Adrenal gland (tissue), 12 donors: ENCODE measurements around the gene INO80E. TPM values are rescaled to one million over a fixed set of nuclear protein-coding genes. Genes with fewer than 3 reads are reported as not detected.

Experiments used
- DNase-seq, 7 donors: peaks; one replicate each; pipeline ENCODE4 v3.0.0-alpha.2; 2019 to 2020
- H3K27ac ChIP-seq, 5 donors: fragments of 200-600 bp; sonication (generic) in 4 of 5; 1 replicate in 3 of 5; 2 replicates in 2 of 5; pipeline versions ENCODE4 v1.5.1 to v1.8.0; 2016 to 2020; ENCODE audit warnings: mild to moderate bottlenecking in 1 of 5
- H3K27me3 ChIP-seq: fragments of 200-600 bp; 2 replicates; pipeline ENCODE4 v1.8.0; 2021
- H3K36me3 ChIP-seq, 2 donors: fragments of 200-600 bp; replicated peaks in 1 of 2; 1 replicate in 1 of 2; 2 replicates in 1 of 2; pipeline versions ENCODE4 v1.5.1 to v1.8.0; 2018 to 2022
- H3K4me1 ChIP-seq, 2 donors: fragments of 200-600 bp; replicated peaks in 1 of 2; 1 replicate in 1 of 2; 2 replicates in 1 of 2; pipeline versions ENCODE4 v1.5.1 to v1.8.0; 2018 to 2021
- H3K4me3 ChIP-seq, 4 donors: fragments of 200-600 bp; sonication (generic) in 3 of 4; one replicate each; pipeline ENCODE4 v1.5.1; 2016 to 2018
- H3K9me3 ChIP-seq, 3 donors: fragments of 200-600 bp; sonication (generic) in 1 of 3; replicated peaks in 1 of 3; 1 replicate in 2 of 3; 2 replicates in 1 of 3; pipeline versions ENCODE4 v1.5.1 to v1.8.0; 2016 to 2021
- POLR2A ChIP-seq, 2 donors: fragments of 450-650 bp; IDR thresholded peaks; one replicate each; pipeline ENCODE4 v1.6.1; 2017; ENCODE audit warnings: antibody characterized with exemption in 2 of 2, mild to moderate bottlenecking in 2 of 2, moderate library complexity in 1 of 2
- WGBS, 4 donors: extraction: QIAGEN DNeasy Blood & Tissue Kit in 2 of 4; methylation state at CpG; one replicate each; pipeline versions ENCODE4 v1.1.5 to v1.1.7; 2013 to 2017; 5-methylcytosine and 5-hydroxymethylcytosine counted together
- intact Hi-C, 2 donors: fragments of 100-400 bp; cut with DNase I; formaldehyde crosslinking; loops; one replicate each; pipeline versions ENCODE4 v1.14.1 to v1.15.0; 2022 to 2023
- polyA plus RNA-seq, 3 donors: library from polyadenylated mRNA; stranded (reverse); fragments of 200-250 nt in 2 of 3; fragments of 350-450 nt in 1 of 3; fragmentation: Illumina TruSeq in 1 of 3; extraction: RNeasy Lipid Tissue Mini Kit (QIAGEN cat#74804) in 1 of 3; gene quantifications; one replicate each; pipeline ENCODE4 v1.2.3, GENCODE V29; 2013 to 2014
- total RNA-seq, 9 donors: library from RNA; depleted of rRNA in 4 of 9; stranded (reverse); fragments of >200 nt in 4 of 9; fragments of 120-200 nt in 1 of 9; fragmentation: NEBNext Ultra II Directional in 1 of 9; extraction: Animal tissue kit (Norgen Biotek cat#: 25700) in 1 of 9; gene quantifications; one replicate each; pipeline versions ENCODE4 v1.1.0 to v1.2.4, GENCODE V29; 2013 to 2023
- TF ChIP-seq, protein P1 (sequence below), 6 experiments: fragments of 450-650 bp in 4 of 6; fragments of 200-600 bp in 2 of 6; sonication (generic) in 1 of 6; IDR thresholded peaks; 1 replicate in 5 of 6; 2 replicates in 1 of 6; pipeline versions ENCODE4 v1.5.1 to v1.8.0; 2016 to 2021; ENCODE audit warnings: antibody characterized with exemption in 6 of 6, mild to moderate bottlenecking in 2 of 6, moderate library complexity in 1 of 6
- donor health status: healthy with polysubstance abuse.
- donor health status: Bipolar disorder and iron deficiency.
- donor health status: DM: yes; HTN: yes; CAD: no.
- donor health status: DM: no; HTN: no; CAD: no.
- donor health status: DM: no; HTN: no; CAD: no.
- donor health status: DM: yes; HTN: yes; CAD: no.

INO80E gene
- total and polyA plus RNA-seq, 12 donors = 31.8 to 362 (median 73.4) TPM

DNA sequence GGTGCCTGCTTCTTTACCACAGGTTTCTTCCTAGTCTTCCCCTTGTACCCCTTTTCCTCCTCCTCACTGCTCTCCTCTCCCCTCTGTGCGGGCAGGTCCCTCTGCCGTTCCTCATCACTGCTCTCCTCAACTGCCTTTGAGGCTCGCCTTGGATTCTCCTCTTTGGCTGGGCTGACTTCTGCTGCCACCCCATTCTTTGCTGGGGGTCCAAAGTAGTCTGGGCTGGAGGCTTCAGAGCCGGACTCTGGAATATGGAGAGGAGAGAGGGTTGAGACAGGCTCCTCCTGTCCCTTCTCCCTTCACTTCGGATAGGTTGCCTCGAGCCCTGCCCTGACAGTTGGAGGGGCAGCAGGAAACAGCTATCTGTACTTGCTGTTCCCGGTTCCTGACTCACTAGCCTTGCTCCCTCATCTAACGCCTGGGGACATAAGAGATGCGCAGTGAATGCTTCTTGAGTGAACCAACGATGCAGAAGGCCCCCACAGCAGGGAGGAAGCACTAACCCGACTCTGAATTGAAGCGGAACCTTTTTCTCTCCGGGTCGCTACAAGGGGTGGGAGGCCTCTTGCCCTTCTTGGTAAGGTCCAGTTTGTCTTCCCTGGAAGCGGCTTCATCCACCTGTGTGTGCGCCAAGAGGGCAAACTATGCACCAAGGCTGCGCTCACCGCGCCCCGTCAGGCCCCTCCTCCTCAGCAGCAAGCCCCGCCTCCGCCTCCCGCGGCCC lies 1.3 kb upstream of the INO80E start:
- Histone ChIP-seq H3K9me3 (no peaks in the 10 kb centered on the region), H3K4me1 (peaks cover 17 to 24% of the 10 kb centered on the region in 2 donors), H3K27me3 (no peaks in the 10 kb centered on the region), H3K4me3 (peak overlapping the region in 3 of 4 donors; percentile 44 to 83 (median 58)), H3K36me3 (peaks cover 0 to 38% of the 10 kb centered on the region in 2 donors), H3K27ac (peak overlapping the region in 4 of 5 donors; percentile 84 to 97 (median 96))
- TF ChIP-seq POLR2A (IDR thresholded peaks at IDR 0.05) = no peak
- TF ChIP-seq, protein P1, sequence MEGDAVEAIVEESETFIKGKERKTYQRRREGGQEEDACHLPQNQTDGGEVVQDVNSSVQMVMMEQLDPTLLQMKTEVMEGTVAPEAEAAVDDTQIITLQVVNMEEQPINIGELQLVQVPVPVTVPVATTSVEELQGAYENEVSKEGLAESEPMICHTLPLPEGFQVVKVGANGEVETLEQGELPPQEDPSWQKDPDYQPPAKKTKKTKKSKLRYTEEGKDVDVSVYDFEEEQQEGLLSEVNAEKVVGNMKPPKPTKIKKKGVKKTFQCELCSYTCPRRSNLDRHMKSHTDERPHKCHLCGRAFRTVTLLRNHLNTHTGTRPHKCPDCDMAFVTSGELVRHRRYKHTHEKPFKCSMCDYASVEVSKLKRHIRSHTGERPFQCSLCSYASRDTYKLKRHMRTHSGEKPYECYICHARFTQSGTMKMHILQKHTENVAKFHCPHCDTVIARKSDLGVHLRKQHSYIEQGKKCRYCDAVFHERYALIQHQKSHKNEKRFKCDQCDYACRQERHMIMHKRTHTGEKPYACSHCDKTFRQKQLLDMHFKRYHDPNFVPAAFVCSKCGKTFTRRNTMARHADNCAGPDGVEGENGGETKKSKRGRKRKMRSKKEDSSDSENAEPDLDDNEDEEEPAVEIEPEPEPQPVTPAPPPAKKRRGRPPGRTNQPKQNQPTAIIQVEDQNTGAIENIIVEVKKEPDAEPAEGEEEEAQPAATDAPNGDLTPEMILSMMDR (IDR thresholded peaks at IDR 0.05) = no peak
- DNase-seq = peak in 4 of 7 donors; percentile 27 to 63 (median 54)
- intact Hi-C loops = loop anchor here in 1 of 2 donors (10.0 kb wide), 1 partner anchor 70 kb away; the partner anchor contains the start of gene KCTD13
- WGBS, 4 donors = 14 to 22% (median 15%) methylated on average over 15 to 24 of the region's 24 CpGs

DNA sequence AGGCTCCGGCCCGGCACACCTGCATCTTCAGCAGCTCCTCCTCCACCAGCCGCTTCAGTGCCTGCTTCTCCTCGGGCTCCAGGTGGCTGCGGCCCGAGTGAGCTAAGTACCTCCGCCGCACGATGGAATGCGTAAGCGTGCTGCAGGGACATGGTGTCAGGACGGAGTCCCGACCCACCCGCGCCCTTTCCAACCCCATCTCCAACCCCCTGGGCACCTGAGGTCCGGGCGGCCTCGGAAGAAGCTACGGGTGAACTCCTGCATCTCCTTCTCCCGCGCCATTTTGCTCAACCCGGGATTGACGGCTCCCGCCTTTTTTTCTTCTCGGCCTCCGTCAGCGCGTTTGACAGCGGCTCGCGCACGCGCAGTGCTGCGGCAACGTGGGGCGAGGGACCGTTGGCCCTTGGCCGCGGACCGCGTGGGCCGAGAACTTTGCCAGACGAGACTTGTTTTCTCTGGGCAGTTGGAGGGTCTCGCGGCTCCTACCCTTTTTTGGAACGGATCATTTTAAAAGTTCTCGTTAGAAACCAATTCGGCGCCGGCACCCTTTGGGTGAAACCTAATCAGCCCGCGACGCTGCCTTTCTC lies 624 bp upstream of the INO80E start, which contains the start of gene HIRIP3:
Gene HIRIP3 (minus strand): TSS at position 294 of the 587 bp plus-strand sequence. CDS start 12 bp downstream, at position 282.
- Histone ChIP-seq H3K4me1 (peaks cover 17 to 24% of the 10 kb centered on the region in 2 donors), H3K27ac (peak within 1 kb of the TSS; percentile 82 to 97 (median 94)), H3K4me3 (peak within 1 kb of the TSS; percentile 30 to 83 (median 51)), H3K36me3 (peaks cover 0 to 32% of the 10 kb centered on the region in 2 donors), H3K27me3 (no peaks in the 10 kb centered on the region), H3K9me3 (no peaks in the 10 kb centered on the region)
- DNase-seq = peak; percentile 82 to 93 (median 90)
- intact Hi-C loops = loop anchor here in 1 of 2 donors (10.0 kb wide), 1 partner anchor 71 kb away; the partner anchor contains the start of gene KCTD13
- TF ChIP-seq POLR2A (IDR thresholded peaks at IDR 0.05) = no peak
- TF ChIP-seq, protein P1 (IDR thresholded peaks at IDR 0.05) = no peak
- WGBS, 4 donors = 0 to 1% (median 0%) methylated on average over 29 to 53 of the region's 53 CpGs

DNA sequence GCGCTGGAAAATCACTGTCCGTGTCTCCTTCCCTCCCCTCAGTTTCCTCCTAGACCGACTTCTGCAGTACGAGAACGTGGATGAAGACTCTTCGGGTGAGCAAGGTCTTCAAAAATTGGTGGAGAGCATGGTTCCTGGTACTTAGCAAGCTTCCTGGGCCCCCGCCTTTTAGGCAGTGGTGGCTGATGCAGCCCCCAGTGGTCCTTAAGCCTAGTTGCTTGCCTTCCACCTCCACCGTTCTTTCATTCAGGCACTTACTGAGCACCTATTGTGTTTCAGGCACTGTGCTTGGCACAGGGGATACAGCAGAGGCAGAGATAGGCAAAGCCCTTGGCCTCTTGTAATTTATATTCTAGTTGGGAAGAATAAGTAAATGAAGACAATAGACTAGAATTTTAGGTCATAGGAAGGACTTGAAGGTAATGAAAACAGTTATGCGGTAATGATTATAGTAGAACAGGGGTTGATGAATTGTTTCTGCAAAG lies 767 bp downstream of the INO80E start:
- TF ChIP-seq, protein P1 (IDR thresholded peaks at IDR 0.05) = no peak
- TF ChIP-seq POLR2A (IDR thresholded peaks at IDR 0.05) = no peak
- H3K9me3 ChIP-seq = no peaks in the 10 kb centered on the region
- no peak overlapping the region for H3K27ac ChIP-seq
- WGBS, 4 donors = 20 to 26% (median 22%) methylated on average over 8 to 9 of the region's 9 CpGs
- no peak for DNase-seq
- H3K27me3 ChIP-seq = no peaks in the 10 kb centered on the region
- peaks cover 17 to 24% of the 10 kb centered on the region in 2 donors for H3K4me1 ChIP-seq
- H3K36me3 ChIP-seq = peaks cover 0 to 22% of the 10 kb centered on the region in 2 donors
- intact Hi-C loops = loop anchor here in 1 of 2 donors (10.0 kb wide), 1 partner anchor 72 kb away; the partner anchor contains the start of gene KCTD13
- H3K4me3 ChIP-seq = peak overlapping the region in 3 of 4 donors; percentile 44 to 83 (median 58)

DNA sequence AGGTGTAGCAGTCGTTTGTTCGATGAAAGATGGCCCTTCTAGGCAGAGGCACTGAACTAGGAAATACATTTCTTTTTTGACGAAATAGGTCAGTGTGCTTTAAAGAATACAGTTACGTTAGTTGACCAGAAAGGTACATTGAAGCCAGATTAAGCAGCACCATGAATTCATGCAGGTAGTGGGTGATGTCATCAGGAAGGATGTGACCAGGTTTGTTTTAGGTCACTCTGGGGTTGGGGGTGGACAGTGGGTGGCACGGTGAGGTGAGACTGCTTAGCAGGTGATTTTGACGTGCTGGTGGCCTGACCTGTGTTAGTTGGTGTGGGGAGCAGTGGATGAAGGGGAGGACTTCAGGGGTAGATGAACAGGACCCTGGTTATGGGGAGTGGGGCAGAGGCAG lies 3.6 kb downstream of the INO80E start:
- intact Hi-C loops = loop anchor here in 1 of 2 donors (5.0 to 10.0 kb wide), 2 partner anchors 75 to 127 kb away; partner anchors contain the start of gene KCTD13
- no peak overlapping the region for H3K4me3 ChIP-seq
- TF ChIP-seq, protein P1 (IDR thresholded peaks at IDR 0.05) = no peak
- no peak for TF ChIP-seq POLR2A (IDR thresholded peaks at IDR 0.05)
- H3K27ac ChIP-seq = no peak overlapping the region
- peaks cover 0 to 5% of the 10 kb centered on the region in 2 donors for H3K36me3 ChIP-seq
- DNase-seq = no peak
- no peaks in the 10 kb centered on the region for H3K9me3 ChIP-seq
- peaks cover 15 to 16% of the 10 kb centered on the region in 2 donors for H3K4me1 ChIP-seq
- no peaks in the 10 kb centered on the region for H3K27me3 ChIP-seq
- 88 to 93% (median 92%) methylated on average over 6 of the region's 6 CpGs for WGBS, 4 donors
